ENCODE data around the gene ARHGAP42. TPM values are rescaled to one million over a fixed set of nuclear protein-coding genes. Genes with fewer than 3 reads are reported as not detected.
A peak's percentile ranks its signal among the peaks of the same experiment; 100 is the strongest.

The ARHGAP42 gene
- total RNA-seq, 1 donor from 2014 or later = 25.3 TPM

GRCh38 chr11:100752371-100753171, 65.5 kb downstream of the ARHGAP42 start:
- no peak for TF ChIP-seq CTCF (IDR thresholded peaks at IDR 0.05; ENCODE audit: unreplicated experiment)
- no peak for DNase-seq (ENCODE audit: low spot score, unreplicated experiment)
- H3K4me3 Mint-ChIP-seq (ENCODE audit: low read depth) = no peak overlapping the region
- H3K36me3 Mint-ChIP-seq (ENCODE audit: insufficient read depth) = peaks cover 13% of the 10 kb centered on the region
- peak overlapping the region; percentile 59 for H3K27ac Mint-ChIP-seq
- peaks cover 15% of the 10 kb centered on the region for H3K4me1 Mint-ChIP-seq (ENCODE audit: low read depth)
- H3K9me3 Mint-ChIP-seq (ENCODE audit: low read depth) = peaks cover 18% of the 10 kb centered on the region
- no peaks in the 10 kb centered on the region for H3K27me3 Mint-ChIP-seq

GRCh38 chr11:100753172-100753543, 66.1 kb downstream of the ARHGAP42 start:
- DNase-seq (ENCODE audit: low spot score, unreplicated experiment) = no peak
- peaks cover 17% of the 10 kb centered on the region for H3K4me1 Mint-ChIP-seq (ENCODE audit: low read depth)
- no peaks in the 10 kb centered on the region for H3K27me3 Mint-ChIP-seq
- peaks cover 18% of the 10 kb centered on the region for H3K9me3 Mint-ChIP-seq (ENCODE audit: low read depth)
- no peak overlapping the region for H3K4me3 Mint-ChIP-seq (ENCODE audit: low read depth)
- TF ChIP-seq CTCF (IDR thresholded peaks at IDR 0.05; ENCODE audit: unreplicated experiment) = no peak
- peaks cover 13% of the 10 kb centered on the region for H3K36me3 Mint-ChIP-seq (ENCODE audit: insufficient read depth)
- peak overlapping the region; percentile 71 for H3K27ac Mint-ChIP-seq

- Mint-ChIP-seq H3K27ac (peak overlapping the region; percentile 71), H3K27me3 (no peaks in the 10 kb centered on the region), H3K9me3 (ENCODE audit: low read depth) (peaks cover 18% of the 10 kb centered on the region), H3K36me3 (ENCODE audit: insufficient read depth) (peaks cover 13% of the 10 kb centered on the region), H3K4me3 (ENCODE audit: low read depth) (no peak overlapping the region), H3K4me1 (ENCODE audit: low read depth) (peaks cover 18% of the 10 kb centered on the region)
- no peak for TF ChIP-seq CTCF (IDR thresholded peaks at IDR 0.05; ENCODE audit: unreplicated experiment)
- DNase-seq (ENCODE audit: low spot score, unreplicated experiment) = no peak
These were observed 66.5 kb downstream of the ARHGAP42 start for GRCh38 chr11:100753571-100753970.

- no peaks in the 10 kb centered on the region for H3K9me3 Mint-ChIP-seq (ENCODE audit: low read depth)
- H3K4me1 Mint-ChIP-seq (ENCODE audit: low read depth) = peaks cover 30% of the 10 kb centered on the region
- no peak overlapping the region for H3K4me3 Mint-ChIP-seq (ENCODE audit: low read depth)
These were observed 69.5 kb downstream of the ARHGAP42 start for GRCh38 chr11:100756559-100756958.

GRCh38 chr11:100757646-100758045, 70.6 kb downstream of the ARHGAP42 start:
- DNase-seq (ENCODE audit: low spot score, unreplicated experiment) = no peak
- H3K27me3 Mint-ChIP-seq = no peaks in the 10 kb centered on the region
- no peaks in the 10 kb centered on the region for H3K9me3 Mint-ChIP-seq (ENCODE audit: low read depth)
- peaks cover 28% of the 10 kb centered on the region for H3K4me1 Mint-ChIP-seq (ENCODE audit: low read depth)
- TF ChIP-seq CTCF (IDR thresholded peaks at IDR 0.05; ENCODE audit: unreplicated experiment) = no peak
- no peaks in the 10 kb centered on the region for H3K36me3 Mint-ChIP-seq (ENCODE audit: insufficient read depth)
- H3K4me3 Mint-ChIP-seq (ENCODE audit: low read depth) = no peak overlapping the region
- H3K27ac Mint-ChIP-seq = no peak overlapping the region

More at GRCh38 chr11:100756559-100756958, 69.5 kb downstream of the ARHGAP42 start:
- no peak for DNase-seq (ENCODE audit: low spot score, unreplicated experiment)
- Mint-ChIP-seq H3K27ac (no peak overlapping the region), H3K36me3 (ENCODE audit: insufficient read depth) (no peaks in the 10 kb centered on the region), H3K27me3 (no peaks in the 10 kb centered on the region)
- no peak for TF ChIP-seq CTCF (IDR thresholded peaks at IDR 0.05; ENCODE audit: unreplicated experiment)
